ENCODE measurements around the gene AP4S1. TPM values are rescaled to one million over a fixed set of nuclear protein-coding genes. Genes with fewer than 3 reads are reported as not detected.

AP4S1 gene
- total and polyA plus RNA-seq, 11 donors, result 6.4 to 11.9 (median 8.6) TPM

DNA sequence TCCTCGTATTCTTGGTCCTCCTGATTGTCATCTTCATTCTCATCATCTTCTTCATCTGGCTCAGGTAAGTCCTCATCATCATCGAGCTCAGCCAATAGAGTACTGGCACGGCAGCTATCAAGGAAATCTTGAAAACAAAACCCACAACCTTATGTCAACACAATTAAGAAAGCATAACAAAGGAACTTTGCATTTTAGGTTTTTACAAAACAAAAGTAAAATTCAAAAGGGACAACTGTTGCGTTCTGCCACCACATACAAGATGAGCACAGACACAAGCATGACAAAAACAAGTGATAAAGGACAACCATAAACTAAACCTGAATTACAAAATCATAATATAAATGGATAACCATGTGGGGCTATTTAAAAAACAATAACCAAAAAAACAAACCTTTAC, 97.5 kb downstream of the AP4S1 start:
- no peak for ATAC-seq
- TF ChIP-seq, protein P1, sequence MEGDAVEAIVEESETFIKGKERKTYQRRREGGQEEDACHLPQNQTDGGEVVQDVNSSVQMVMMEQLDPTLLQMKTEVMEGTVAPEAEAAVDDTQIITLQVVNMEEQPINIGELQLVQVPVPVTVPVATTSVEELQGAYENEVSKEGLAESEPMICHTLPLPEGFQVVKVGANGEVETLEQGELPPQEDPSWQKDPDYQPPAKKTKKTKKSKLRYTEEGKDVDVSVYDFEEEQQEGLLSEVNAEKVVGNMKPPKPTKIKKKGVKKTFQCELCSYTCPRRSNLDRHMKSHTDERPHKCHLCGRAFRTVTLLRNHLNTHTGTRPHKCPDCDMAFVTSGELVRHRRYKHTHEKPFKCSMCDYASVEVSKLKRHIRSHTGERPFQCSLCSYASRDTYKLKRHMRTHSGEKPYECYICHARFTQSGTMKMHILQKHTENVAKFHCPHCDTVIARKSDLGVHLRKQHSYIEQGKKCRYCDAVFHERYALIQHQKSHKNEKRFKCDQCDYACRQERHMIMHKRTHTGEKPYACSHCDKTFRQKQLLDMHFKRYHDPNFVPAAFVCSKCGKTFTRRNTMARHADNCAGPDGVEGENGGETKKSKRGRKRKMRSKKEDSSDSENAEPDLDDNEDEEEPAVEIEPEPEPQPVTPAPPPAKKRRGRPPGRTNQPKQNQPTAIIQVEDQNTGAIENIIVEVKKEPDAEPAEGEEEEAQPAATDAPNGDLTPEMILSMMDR (IDR thresholded peaks at IDR 0.05), result no peak
- no peak for TF ChIP-seq POLR2A (IDR thresholded peaks at IDR 0.05)
- WGBS, 4 donors, result 90 to 96% (median 93%) methylated on average over 4 of the region's 4 CpGs
- Histone ChIP-seq H3K9me3 (no peaks in the 10 kb centered on the region), H3K4me1 (no peaks in the 10 kb centered on the region), H3K4me3 (no peak overlapping the region), H3K36me3 (peaks cover 0 to 100% (median 97%) of the 10 kb centered on the region in 9 donors), H3K27ac (no peak overlapping the region), H3K27me3 (no peaks in the 10 kb centered on the region)
- intact Hi-C loops (cut with DNase I), result loop anchor here in 2 of 10 donors (10.0 kb wide), 1 partner anchor 232 kb away; no protein-coding TSS in a partner anchor
- no peak for DNase-seq

DNA sequence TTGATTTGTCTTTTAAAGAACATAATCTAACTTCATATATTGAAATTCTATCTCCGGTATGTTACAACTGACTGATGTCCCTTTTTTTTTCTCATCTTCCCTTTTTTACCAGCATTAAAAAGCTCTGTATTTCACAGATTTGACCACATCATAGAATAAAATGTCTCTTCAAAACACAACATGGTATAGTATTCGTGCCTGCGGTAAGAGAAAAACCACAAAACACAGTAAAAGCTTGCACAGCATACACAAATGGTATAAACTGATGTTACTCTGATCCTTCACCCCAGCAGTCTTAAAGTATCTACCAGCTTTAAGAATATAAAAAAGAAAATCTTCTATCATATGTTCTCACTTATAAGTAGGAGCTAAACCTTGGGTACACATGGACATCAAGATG, 98.7 kb downstream of the AP4S1 start:
- DNase-seq (no peak), ATAC-seq (no peak)
- H3K9me3 ChIP-seq, result no peaks in the 10 kb centered on the region
- peaks cover 0 to 100% (median 97%) of the 10 kb centered on the region in 9 donors for H3K36me3 ChIP-seq
- TF ChIP-seq POLR2A (IDR thresholded peaks at IDR 0.05), result no peak
- TF ChIP-seq, protein P1 (IDR thresholded peaks at IDR 0.05), result no peak
- H3K4me1 ChIP-seq, result peaks cover 0 to 12% (median 0%) of the 10 kb centered on the region in 12 donors
- no peak overlapping the region for H3K27ac ChIP-seq
- no peaks in the 10 kb centered on the region for H3K27me3 ChIP-seq
- 91 to 97% (median 96%) methylated on average over 3 of the region's 3 CpGs for WGBS, 4 donors
- intact Hi-C loops (cut with DNase I), result loop anchor here in 2 of 10 donors (10.0 kb wide), 1 partner anchor 231 kb away; no protein-coding TSS in a partner anchor
- H3K4me3 ChIP-seq, result no peak overlapping the region

DNA sequence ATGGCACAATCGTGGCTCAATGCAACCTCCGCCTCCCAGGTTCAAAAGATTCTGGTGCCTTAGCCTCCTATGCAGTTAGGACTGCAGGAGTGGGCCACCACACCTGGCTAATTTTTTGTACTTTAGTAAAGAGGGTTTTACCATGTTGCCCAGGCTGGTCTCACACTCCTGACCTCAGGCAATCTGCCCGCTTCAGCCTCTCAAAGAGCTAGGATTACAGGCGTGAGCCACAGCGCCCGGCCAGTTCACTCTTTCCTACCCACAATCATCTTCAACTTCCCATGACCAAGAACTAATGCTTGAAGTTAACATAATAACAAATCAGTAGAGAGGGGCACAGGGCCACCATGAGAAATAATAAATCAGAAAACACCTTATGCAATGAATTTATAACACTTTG, 99.8 kb downstream of the AP4S1 start:
- H3K4me1 ChIP-seq, result peaks cover 0 to 13% (median 0%) of the 10 kb centered on the region in 12 donors
- H3K9me3 ChIP-seq, result no peaks in the 10 kb centered on the region
- no peaks in the 10 kb centered on the region for H3K27me3 ChIP-seq
- no peak overlapping the region for H3K27ac ChIP-seq
- H3K4me3 ChIP-seq, result no peak overlapping the region
- 76 to 90% (median 81%) methylated on average over 6 of the region's 6 CpGs for WGBS, 4 donors
- no peak for TF ChIP-seq POLR2A (IDR thresholded peaks at IDR 0.05)
- TF ChIP-seq, protein P1 (IDR thresholded peaks at IDR 0.05), result no peak
- no peak for DNase-seq
- no peak for ATAC-seq
- intact Hi-C loops (cut with DNase I), result loop anchor here in 2 of 10 donors (10.0 kb wide), 1 partner anchor 230 kb away; no protein-coding TSS in a partner anchor
- peaks cover 0 to 100% (median 97%) of the 10 kb centered on the region in 9 donors for H3K36me3 ChIP-seq

DNA sequence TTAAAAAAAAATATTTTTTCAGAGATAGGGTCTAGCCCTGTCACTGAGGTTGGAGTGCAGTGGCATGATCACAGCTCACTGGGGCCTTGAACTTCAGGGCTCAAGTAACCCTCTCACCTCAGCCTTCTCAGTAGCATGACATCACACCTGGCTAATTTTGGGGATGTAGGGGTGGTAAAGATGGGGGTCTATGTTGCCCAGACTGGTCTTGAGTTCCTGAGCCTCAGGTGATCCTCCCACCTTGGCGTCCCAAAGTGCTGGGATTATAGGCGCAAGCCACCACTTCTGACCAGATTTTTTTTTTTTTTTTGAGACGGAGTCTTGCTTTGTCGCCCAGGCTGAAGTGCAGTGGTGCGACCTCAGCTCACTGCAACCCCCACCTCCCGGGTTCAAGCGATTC, 101.2 kb downstream of the AP4S1 start:
- Histone ChIP-seq H3K27ac (no peak overlapping the region), H3K4me1 (peaks cover 0 to 13% (median 0%) of the 10 kb centered on the region in 12 donors), H3K36me3 (peaks cover 0 to 100% (median 95%) of the 10 kb centered on the region in 9 donors), H3K9me3 (no peaks in the 10 kb centered on the region), H3K27me3 (no peaks in the 10 kb centered on the region), H3K4me3 (no peak overlapping the region)
- TF ChIP-seq POLR2A (IDR thresholded peaks at IDR 0.05), result no peak
- TF ChIP-seq, protein P1 (IDR thresholded peaks at IDR 0.05), result no peak
- ATAC-seq, result no peak
- WGBS, 4 donors, result 93 to 99% (median 95%) methylated on average over 7 of the region's 7 CpGs
- intact Hi-C loops (cut with DNase I), result loop anchor here in 2 of 10 donors (10.0 kb wide), 1 partner anchor 228 kb away; no protein-coding TSS in a partner anchor
- no peak for DNase-seq
